GM21381 (cell line): ENCODE measurements around the gene NPB.

Experiments
- ATAC-seq: cut with Tn5 transposase; IDR thresholded peaks from one replicate; pipeline ENCODE4 v1.9.1; 2021; ENCODE audit warnings: mild to moderate bottlenecking, moderate library complexity; ENCODE audit not compliant: unreplicated experiment

The NPB gene

GRCh38 chr17:81902023-81902652, at the start of gene NPB:
Gene NPB, plus strand, starts transcription at chr17:81902238. Its CDS starts 40 bp downstream, at chr17:81902278.
- no peak for ATAC-seq

GRCh38 chr17:81854974-81855774, 46.9 kb upstream of the NPB start:
- no peak for ATAC-seq

- ATAC-seq, result no peak
These were observed 43.7 kb upstream of the NPB start for GRCh38 chr17:81858170-81858966.

- no peak for ATAC-seq
These were observed 42.8 kb upstream of the NPB start for GRCh38 chr17:81858967-81859905.

GRCh38 chr17:81859906-81860755, 41.9 kb upstream of the NPB start, which contains the start of gene P4HB:
Gene P4HB, minus strand, starts transcription at chr17:81860535. Its CDS starts 64 bp downstream, at chr17:81860471.
- ATAC-seq, result peak; percentile 76

GRCh38 chr17:81860756-81861568, 41.1 kb upstream of the NPB start:
- ATAC-seq, result peak; percentile 71

GRCh38 chr17:81863123-81863675, 38.8 kb upstream of the NPB start:
- ATAC-seq, result no peak

- ATAC-seq, result no peak
These were observed 37.9 kb upstream of the NPB start for GRCh38 chr17:81863833-81864768.

- ATAC-seq, result no peak
These were observed 36.7 kb upstream of the NPB start for GRCh38 chr17:81865358-81865732.

GRCh38 chr17:81865733-81866439, 36.2 kb upstream of the NPB start:
- no peak for ATAC-seq

- no peak for ATAC-seq
These were observed 35.4 kb upstream of the NPB start for GRCh38 chr17:81866440-81867169.

- ATAC-seq, result no peak
These were observed 34.7 kb upstream of the NPB start for GRCh38 chr17:81867170-81867990.

- ATAC-seq, result no peak
These were observed 33.9 kb upstream of the NPB start for GRCh38 chr17:81867991-81868673.

- no peak for ATAC-seq
These were observed 33.3 kb upstream of the NPB start for GRCh38 chr17:81868674-81869220.
